ENCODE data around the gene SLX4IP. TPM values are rescaled to one million over a fixed set of nuclear protein-coding genes. Genes with fewer than 3 reads are reported as not detected.

SLX4IP gene
- polyA plus RNA-seq, 3 donors: 6.8 to 7.4 (median 7.1) TPM

DNA sequence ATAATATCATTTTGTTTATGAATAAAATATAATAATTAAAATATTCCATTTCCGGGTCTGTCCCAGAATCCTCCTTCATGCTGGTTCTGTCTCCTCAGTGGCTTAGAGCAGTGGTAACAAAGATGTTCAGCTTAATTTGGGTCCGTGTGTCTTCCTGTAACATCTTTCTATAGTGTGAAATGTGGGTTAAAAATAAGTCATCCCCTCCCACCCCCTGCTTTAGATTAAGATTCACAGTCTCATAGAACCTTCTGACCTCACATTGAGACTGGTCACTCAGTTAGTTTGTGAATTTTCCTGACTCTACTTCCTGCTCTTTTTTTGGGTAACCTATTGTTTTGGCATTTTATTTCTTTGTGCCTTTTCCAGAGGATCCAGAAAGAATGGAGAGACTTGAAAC, 55.2 kb downstream of the SLX4IP start:
- DNase-seq (ENCODE audit: low read depth in 3 of 3, low spot score in 2 of 3): no peak

DNA sequence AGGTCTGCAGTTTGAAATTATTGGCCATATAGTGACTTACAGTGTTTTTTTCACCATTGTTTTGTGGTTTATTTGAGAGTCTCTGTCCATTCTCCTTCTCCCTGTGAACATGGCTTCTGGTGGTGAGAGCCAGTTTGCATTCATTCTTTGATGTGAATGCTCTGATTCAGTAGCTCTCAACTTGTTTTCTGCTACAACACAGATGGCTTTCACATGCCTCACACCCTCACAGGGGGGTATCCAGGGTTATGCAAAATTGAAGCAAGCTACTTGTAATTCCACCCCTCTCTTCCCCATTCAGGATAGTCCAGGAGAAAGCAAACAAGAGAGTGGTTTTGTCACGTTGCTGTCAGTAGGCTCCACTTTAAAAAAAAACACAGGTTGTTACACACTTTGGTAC, 55.6 kb downstream of the SLX4IP start:
- no peak for DNase-seq (ENCODE audit: low read depth in 3 of 3, low spot score in 2 of 3)

DNA sequence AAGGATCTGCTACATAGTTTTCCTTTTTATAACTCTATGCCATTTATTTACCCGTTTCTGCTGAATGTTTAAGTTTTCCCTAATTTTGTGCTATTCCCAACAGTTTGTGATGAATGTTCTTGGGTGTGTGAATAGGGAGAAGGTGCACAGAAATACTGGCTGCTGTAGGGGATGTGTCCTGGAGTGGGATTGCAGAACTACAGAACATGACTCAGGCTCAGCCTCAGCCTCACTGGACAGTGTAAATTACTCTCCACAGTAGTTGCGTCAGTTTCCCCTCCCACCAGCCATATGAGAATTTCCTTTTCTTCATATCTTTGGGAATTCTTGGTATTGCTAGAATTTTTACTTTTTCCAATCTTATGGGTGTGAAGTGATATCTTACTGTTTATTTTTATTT, 57.0 kb downstream of the SLX4IP start:
- no peak for DNase-seq (ENCODE audit: low read depth in 3 of 3, low spot score in 2 of 3)

DNA sequence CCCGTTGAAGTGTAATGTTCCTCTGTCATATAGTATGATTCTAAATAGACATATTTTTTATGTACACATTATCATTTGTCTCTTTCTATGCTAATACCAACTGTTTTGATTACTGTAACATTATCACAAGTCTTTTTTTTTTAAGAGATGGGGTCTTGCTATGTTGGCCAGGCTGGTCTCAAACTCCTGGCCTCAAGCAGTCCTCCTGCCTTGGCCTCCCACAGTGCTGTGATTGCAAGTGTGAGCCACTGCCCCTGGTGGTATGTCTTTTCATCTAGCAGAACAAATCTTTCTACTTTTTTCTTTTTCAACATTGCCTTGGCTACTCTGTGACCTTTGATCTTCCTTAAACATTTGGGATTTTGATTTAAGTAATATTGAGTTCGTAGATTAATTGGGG, 57.7 kb downstream of the SLX4IP start:
- DNase-seq (ENCODE audit: low read depth in 3 of 3, low spot score in 2 of 3): no peak

DNA sequence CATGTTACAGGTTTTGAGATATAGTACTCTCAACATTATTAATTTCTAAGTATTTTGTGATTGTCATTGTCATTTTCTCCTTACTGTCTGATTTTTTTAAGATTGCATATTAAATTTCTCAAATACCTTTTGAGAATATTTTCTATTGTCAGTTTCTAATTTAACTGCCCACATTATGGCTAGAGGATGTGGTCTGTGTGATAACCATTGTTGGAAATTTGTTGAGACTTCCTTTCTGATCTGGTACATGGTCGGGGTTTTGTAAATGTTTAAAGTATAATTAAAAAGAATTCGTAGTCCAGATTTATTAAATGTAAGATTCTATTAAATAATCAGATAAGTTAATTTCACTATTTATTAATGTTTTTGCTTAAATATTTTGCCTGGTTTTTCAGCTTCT, 60.1 kb downstream of the SLX4IP start:
- no peak for DNase-seq (ENCODE audit: low read depth in 3 of 3, low spot score in 2 of 3)

DNA sequence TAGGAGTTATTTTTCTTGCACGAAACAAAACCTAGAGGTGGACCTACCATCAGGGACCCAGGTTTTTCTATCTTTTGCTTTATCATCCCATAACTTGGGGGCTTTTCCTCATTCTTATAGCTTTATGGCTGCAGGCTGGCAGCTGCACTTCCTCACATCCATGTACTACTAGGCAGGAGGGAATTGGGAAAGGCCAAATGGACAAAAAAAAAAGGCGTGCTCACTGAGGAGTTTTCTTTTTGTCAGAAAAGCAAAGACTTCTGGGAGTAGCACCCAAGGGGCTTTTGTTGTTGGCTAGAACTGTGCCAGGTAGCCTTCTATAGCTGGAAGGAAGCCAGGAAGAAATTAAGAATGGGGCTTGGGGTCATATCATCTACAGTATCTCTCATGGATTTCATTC, 61.4 kb downstream of the SLX4IP start:
- DNase-seq (ENCODE audit: low read depth in 3 of 3, low spot score in 2 of 3): no peak

DNA sequence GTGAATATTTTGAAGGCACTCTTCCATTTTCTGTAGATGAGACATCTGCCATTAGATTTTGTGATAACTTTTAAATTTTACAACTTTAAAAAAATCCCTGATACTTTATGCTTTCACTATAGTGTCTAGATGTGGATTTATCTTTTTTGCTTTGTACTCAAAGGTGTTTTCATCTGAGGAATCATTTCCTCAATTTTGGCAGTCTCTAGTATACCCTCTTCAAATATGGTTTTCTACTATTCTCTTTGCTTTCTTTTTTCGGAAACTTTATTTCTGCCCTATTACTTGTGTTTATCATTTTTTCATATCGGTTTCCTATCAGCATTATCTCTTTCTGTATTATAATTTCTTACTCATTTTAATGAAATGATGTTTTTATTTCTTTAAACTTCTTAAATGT, 62.2 kb downstream of the SLX4IP start:
- DNase-seq (ENCODE audit: low read depth in 3 of 3, low spot score in 2 of 3): no peak

DNA sequence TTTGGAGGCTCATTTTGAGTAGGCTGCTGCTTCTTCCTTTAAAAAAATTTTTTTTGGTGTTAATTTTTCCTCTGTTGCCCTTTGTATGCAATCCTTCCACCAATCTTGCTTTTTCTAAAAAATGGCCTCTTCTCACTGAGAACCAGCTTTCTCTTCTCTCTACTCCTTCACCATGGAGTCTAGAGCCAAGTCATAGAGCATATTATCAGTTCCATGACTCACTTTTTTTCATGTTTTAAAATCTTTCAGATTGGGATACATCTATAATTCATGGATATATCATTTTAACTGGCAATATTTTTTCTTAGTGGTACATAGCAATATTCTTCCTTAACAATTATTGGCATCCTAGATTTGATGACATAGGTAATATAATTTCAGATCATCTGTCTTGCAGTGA, 62.7 kb downstream of the SLX4IP start:
- no peak for DNase-seq (ENCODE audit: low read depth in 3 of 3, low spot score in 2 of 3)

DNA sequence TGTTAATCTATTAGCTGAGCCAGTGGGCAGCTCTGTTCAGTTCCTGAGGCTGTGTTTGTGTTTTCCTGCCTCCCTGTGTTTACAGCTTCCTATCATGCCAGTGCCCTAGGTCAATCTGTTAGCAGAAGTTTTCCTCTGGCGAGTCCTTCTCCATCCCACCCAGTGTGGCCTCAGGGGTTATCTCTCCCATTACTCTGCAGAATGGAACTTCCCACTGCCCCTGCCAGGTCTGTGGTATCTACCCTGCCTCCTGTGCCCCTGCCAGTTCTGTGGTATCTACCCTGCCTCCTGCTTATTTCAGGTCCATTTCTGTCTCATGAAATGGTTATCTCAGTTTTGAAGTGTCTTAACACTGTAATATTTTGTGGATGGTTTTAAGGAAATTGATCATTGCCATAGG, 63.1 kb downstream of the SLX4IP start:
- no peak for DNase-seq (ENCODE audit: low read depth in 3 of 3, low spot score in 2 of 3)

DNA sequence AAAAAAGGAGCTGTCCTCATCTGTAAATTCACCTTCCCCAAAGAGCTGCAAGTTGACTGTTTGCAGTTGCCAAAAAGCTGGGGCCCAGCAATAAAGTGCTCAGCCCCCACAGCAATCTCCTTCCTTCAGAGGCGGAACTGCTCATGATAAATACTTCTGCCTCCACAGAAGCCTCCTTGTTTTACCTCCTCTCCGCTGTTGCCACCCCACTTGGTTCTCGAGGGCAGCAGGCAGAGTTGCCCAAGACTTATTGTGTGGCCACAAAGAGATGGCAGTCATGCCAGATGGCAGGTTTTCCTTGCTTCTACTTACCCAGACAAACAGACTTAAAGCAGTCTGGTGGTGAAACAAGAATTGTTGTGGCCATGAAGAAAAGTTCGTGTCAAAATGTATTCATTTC, 66.3 kb downstream of the SLX4IP start:
- no peak for DNase-seq (ENCODE audit: low read depth in 3 of 3, low spot score in 2 of 3)

DNA sequence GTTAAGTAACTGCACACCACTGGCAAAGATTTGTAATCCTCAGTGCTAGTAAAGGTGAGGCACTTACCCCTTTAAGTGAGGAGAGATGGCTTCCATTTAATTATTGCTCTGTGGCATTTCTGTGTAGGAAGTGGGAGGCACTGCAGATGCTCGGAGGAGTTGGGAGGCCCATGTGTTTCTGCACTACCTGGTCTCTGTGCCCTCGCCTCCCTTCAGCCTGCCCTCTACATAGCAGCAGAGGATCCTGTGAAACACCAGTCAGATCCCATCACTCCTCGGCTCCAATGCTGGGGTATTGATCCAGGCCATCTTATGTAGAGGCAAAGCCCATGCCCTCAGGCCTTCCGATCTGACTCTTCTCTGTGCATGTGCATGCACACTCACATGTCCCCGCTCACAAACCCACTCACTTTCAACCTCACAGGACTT, 67.0 kb downstream of the SLX4IP start:
- DNase-seq (ENCODE audit: low read depth in 3 of 3, low spot score in 2 of 3): no peak

DNA sequence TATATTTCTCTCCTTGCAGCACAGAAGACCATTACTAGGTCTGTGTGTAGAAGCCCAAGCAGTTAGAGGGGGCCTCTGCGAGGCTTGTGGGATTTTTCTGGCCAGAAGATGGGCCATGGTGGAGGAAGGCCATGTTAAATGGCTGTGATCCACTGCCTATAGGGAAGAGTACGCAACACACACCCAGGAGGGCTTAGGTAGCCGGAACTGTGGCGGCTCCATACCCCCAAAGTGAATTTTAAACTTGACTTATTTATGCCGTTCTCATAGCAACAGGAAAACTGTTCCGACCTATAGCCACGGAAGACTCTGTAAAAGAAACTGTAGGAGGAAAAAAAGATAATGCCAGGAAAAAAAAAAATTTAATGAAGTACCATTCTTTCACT, 69.5 kb downstream of the SLX4IP start:
- no peak for DNase-seq (ENCODE audit: low read depth in 3 of 3, low spot score in 2 of 3)

DNA sequence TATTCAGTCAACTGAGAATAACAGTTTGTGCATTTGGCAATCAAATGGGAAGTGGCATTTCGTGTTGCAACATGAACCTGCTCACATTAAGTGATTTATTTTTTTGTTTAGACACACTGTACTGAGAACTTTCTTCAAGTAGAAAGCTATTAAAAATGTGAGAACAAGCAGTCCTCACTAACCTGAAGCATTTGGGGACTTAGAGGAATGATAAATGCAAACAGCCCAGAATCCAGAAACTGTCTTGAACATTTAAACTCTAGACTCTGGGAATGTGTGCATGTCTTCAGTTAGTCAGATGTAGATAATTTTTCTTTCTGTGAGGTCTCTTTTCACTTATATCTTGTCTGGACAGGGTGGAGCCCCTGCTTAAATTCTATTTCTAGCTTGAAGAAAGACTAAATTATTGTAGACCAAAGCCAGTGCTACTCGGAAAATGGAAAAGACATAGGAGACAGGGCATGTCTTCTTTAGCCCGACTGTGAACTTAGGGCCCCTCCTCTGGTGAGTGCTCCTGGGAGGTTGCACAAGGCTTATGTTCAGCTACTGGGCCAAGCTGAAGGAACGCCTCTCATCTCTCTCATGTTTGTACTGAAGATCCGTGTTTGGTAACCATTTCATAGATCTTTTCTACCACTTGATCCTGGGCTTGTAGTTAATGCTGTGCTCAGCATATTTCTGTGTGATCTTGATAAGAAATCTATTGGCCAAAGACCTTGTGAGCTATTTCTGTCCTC, 70.1 kb downstream of the SLX4IP start:
- no peak for DNase-seq (ENCODE audit: low read depth in 3 of 3, low spot score in 2 of 3)

DNA sequence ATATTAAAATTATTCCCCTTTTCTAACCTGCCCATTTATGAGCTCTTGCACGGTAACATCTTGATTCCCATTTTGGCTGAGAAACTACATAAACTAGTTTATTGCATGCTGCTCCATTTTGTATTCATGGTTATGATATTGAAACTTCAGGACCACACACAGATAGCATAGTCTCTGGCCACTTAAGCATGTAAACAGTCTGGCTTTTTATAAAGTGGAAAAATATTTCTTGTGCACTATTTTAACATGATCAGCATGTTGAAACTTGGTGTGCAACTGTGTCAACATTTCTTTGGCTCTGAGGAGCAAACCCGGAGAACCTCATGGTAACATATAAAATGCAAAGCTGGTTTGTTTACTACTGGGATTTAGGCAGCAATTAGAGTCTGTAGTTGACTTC, 70.7 kb downstream of the SLX4IP start:
- DNase-seq (ENCODE audit: low read depth in 3 of 3, low spot score in 2 of 3): no peak

DNA sequence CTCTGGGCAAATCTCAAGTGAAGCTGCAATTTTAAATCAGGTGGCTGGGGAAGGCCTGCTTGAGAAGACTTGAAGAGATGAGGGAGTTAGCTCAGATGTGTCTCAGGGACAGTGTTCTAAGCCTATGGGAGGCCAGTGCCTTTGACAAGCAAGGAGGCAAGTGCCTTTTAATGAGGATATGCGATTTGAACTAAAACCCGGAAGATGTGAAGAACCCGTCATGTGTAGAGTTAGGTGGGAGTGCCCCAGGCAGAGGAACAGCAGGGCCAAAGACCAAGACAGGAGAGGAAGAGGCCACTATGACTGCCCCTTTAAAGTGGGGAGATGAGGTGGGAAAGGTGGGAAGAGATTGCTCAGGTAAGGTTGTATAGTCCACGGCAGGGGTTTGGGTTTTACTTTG, 71.9 kb downstream of the SLX4IP start:
- no peak for DNase-seq (ENCODE audit: low read depth in 3 of 3, low spot score in 2 of 3)

DNA sequence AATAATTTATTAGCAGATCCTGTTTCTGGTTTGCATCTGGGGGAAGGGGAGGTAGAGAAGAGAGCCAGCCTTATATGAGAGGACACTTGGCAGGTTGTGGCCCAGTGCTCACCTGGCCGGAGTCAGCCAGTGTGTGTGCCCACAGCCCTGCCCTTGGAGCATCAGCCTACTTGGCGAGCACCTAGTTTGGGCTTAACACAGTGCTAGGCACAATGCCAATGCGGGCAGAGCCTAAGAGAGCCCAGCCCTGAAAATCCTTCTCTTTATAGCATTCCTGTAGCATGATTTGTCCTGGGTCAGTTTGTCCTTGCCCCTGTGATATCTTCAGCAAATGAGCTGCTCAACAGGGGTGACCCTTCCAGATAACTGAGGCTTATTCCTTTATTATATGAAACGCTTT, 73.0 kb downstream of the SLX4IP start:
- no peak for DNase-seq (ENCODE audit: low read depth in 3 of 3, low spot score in 2 of 3)

DNA sequence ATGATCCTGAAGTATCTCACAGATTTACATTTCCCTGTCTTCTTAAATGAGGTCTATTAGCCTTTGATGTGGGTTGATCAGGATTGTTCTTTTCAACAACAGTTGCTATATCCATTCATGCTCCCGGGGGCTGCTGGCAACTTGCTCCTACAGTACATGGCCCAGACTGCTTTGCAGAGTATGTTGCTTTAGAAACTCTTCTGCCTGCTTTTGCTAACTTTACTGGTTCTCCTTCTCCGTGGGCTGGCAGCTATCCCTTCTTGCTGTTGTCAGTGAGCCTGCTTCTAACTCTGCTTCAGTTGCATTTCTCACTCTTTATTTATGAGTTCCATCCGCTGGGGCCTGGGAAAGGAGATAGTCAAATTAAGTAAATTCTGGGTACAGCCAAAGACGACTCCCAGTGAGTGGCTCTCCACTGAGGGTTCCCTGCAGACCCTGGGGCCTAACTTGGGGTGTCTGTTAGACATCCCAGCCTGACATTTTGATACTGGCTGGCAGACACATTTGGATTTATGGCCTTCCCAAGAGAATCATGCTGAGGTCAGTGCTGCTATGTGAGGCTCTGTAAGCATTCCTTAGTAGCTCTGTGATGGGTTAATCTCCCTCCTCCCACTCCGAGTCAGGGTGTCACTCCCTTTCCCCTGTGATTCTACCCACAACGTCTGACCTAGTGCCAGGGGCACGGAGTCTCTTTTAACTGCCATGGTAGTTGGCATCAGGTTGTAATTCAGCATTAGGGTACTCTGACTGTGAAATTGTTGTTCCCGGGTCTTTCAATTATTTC, 73.6 kb downstream of the SLX4IP start:
- DNase-seq (ENCODE audit: low read depth in 3 of 3, low spot score in 2 of 3): no peak

DNA sequence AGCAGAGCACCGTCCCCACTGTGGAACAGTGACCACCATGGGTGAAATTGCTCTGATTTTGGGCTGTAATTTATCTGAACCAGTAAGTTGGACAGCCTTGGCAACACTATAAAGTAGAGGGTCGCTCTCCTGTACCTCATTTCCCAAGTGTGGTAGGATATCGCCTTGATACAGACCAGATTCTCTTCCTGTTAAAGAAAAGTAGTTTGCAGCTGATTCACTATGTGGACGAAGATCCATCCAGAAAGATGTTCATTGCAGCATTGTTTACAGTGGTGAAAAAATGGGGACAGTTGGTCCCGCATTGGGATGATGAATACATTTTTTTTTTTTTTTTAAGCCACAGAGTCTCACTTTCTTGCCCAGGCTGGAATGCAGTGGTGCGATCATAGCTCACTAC, 74.3 kb downstream of the SLX4IP start:
- DNase-seq (ENCODE audit: low read depth in 3 of 3, low spot score in 2 of 3): no peak

DNA sequence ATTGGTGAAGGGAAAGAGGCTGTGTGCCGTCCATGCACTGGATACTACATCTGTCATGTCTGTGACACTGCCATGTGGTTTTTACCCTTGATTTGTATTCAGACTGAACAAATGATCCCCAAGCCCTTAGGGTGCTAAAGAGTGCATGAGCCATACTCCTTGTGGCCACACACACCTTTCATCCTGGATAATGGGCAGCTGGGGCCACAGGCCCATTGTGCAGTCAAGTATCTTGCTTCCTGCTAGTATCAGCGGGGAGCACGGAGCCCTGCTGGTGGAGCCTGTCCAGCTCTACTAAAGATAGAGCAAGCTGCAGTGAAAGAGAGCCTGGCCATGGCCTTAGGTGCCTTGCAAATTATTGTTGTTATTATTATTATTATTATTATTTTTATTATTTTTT, 75.1 kb downstream of the SLX4IP start:
- DNase-seq (ENCODE audit: low read depth in 3 of 3, low spot score in 2 of 3): no peak

DNA sequence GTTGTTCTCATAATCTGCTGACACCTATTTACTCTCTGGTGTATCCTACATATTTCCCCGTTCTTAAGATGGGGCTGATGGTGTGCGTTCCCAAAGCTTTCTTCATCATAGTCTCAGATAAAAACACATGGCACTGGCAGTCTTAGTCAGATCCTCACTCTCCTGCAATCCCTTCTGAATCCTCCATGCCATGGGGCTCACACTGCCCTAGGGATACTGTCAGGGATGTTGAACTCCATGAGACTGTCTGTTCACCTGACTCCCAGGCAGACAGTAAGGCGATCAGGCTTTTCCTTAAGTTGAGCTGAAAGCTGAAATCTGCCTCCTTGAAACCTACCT, 76.0 kb downstream of the SLX4IP start:
- no peak for DNase-seq (ENCODE audit: low read depth in 3 of 3, low spot score in 2 of 3)

DNA sequence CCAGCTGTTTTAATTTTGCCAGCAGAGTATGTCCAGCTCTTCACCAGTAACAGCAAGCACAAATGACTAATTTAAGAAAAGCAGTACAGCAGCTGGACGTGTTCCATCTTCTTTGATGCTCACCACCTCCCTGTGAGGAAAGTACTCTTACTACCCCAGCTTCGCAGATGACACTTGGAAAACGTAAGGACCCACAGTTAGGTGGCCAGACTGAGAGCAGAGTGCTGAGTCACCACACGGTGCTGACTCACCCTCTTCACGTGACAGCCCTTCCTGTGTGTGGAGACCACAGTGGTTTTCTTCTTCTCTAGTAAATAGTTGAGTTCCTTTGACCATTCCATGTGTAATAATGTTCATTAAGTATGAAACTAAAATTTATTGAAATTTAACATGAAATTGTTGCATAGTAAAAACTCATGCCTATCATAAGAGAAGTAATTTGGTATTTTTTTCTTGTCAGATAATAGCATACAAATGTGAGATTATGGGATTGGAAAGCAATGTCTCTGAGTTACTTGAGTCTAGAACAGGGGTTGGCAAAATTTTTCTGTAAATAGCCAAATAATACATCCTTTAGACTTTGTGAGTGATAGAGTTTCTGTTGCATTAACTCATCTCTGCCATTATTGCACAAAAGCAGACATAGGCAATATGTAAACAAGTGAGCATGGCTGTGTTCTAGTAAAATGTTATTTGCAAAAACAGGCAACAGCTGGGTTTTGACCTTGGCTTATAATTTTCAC, 76.6 kb downstream of the SLX4IP start:
- DNase-seq (ENCODE audit: low read depth in 3 of 3, low spot score in 2 of 3): no peak

DNA sequence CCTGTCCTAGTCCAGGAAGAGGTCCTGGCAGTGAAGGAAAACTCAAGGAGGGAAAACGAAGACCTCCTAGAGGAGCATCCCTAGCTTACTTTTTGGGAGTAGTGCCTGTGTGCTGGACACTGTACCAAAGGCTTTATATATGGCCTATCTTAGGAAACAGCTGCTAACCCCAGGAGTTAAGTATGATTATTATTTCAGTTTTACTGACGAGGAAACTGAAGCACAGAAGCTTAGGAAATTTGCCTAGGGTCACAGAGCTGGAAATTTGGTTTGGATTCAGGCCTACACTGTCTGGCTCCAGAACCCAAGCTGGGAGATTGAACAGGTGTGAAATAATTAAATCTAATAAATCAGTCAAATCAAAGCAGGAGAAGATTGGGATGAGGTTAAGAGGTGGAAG, 78.0 kb downstream of the SLX4IP start:
- DNase-seq (ENCODE audit: low read depth in 3 of 3, low spot score in 2 of 3): no peak
